Erythroblast (primary cell): ENCODE measurements around the gene XDH.

Experiments used
- DNase-seq, 2 experiments: peaks; one replicate each; lab custom pipeline; 2025; lab: John Stamatoyannopoulos, UW
- GATA1 ChIP-seq: IDR thresholded peaks from 2 replicates; pipeline ENCODE4 v1.6.1; 2011; ENCODE audit warnings: low read depth, mild to moderate bottlenecking, control low read depth, low read length, moderate library complexity
- POLR2A ChIP-seq: IDR thresholded peaks from 2 replicates; pipeline ENCODE4 v1.6.1; 2011; ENCODE audit warnings: mild to moderate bottlenecking, low read length

The XDH gene

DNA sequence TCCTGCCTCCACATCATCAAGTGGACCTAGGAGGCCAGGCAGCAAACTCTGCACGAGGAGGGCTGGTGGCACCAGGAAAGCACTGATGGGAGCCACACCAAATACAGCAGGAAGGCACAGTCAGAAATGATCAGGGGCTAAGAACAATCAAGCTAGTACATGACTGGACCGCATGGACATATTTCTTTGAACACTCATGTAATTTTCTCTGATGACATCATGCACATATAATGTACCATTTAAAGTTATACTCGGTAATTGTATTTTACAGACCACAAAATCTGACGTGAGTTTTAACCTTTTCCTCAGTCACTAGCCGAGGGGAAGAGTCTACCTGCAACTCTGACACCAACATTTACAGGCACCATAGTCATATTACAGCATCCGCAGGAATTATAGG is 76.7 kb downstream of the XDH start:
- no peak for DNase-seq
- no peak for TF ChIP-seq POLR2A
- TF ChIP-seq GATA1, result no peak

DNA sequence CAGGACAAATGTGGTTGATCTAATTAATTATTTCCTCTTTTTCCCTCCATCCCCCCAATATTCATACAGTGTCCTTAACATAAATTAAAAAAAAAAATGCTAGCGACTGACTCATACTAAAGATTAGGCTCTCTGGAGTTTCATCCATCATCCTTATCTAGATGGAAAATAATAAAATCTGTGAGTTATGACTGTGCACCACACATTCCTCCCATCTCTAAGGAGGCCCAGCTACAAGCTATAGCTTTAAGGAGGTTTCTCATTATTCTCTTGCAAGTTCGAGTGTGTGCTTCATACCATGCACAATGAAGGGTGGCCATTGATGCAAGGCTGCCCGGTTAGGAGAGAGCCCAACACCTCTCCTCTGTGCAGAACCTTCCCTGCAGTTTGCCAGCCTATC is 77.3 kb downstream of the XDH start:
- TF ChIP-seq POLR2A (no peak), GATA1 (no peak)
- DNase-seq, result no peak

DNA sequence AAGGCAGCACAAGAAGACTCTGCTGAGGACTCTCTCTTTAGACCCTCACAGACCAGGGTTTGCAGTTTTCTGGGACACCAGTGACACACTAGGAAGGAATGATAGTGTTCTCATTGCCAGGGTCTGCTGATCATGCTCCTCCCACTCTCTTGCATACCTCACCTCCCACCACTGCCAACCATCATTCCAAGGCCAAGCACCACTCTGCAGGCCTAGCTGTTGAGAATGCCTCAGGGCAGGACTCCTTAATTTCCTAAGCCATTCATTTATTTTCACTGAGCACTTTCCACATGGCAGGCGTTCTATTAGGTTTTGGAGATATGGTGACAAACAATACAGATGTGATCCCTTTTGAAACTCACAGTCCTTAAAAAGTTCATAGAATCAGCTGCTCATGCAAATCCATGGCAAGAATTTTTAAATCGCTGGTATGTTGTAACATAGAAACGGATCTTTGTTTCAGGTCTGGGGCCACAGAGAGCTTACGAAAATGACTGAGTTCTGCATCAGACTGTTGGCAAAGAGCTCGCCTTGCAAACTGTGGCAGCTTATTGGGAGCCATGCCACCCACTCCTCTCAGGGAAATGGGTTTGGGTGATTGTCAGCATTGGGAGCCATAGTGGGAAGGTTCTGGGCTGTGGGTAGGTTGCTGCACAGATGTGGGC is 78.5 kb downstream of the XDH start:
- DNase-seq, result no peak
- TF ChIP-seq POLR2A, result no peak
- no peak for TF ChIP-seq GATA1

DNA sequence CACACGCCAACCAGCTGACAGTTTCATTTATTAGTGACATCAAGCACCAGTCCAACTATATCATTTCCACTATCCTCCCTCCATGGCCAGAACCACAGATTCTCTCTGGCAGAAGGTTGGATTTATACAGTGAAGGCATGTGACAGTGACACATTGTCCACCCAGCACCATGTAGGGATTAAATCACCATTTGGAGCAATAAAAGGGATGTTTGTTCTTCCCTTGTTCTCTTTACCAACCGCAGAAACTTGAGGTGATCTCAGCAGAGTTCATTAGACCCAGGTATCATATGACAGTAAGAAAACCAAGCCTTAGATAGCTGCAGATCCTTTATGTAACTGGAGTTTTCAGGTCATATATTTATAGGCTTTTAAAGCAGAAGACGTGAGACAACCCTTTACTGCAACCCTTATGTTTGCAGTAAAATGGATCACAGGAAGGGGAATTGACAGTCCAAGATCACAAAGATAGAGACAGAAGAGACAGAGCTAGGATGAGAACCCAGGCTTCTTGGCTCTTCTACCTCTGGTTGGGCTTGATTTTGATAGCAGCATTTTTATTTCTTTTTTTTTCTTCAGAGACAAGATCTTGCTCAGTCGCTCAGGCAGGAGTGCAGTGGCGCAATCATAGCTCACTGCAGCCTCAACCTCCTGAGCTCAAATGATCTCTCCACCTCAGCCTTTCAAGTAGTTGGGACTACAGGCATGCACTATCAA is 80.1 kb downstream of the XDH start:
- no peak for DNase-seq
- no peak for TF ChIP-seq GATA1
- TF ChIP-seq POLR2A, result no peak

DNA sequence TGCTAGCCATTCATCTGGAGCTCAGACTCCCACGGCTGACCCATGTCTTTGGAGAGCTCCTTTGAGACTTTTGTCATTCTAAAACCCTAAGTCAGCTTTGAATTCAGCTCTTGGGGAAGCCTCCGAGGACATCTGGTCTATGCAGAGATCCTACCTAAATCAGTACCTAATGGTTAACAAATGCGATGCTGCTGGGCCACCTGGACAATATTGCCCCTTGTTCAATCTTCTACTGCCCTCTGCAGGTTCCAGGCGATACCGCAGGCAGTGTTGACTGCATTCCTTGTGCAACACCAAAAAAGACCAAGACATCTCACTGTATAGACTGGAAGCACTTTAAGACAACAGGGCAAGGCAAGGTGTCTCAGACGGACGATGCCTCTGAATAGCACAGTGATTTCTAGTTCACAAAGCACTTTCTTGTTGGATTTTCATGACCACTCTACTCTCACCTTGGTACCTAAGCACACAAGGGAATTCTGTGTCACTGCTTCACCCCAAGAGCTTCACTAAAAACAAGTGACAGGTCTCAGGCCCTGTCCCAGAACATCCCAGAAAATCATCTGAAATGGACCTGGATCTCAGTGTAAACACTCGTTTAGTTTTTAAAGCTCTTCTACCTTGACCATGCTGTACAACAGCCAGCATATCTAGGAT is 80.9 kb downstream of the XDH start:
- DNase-seq, result peak; percentile 45 to 71
- TF ChIP-seq POLR2A (no peak), GATA1 (no peak)

DNA sequence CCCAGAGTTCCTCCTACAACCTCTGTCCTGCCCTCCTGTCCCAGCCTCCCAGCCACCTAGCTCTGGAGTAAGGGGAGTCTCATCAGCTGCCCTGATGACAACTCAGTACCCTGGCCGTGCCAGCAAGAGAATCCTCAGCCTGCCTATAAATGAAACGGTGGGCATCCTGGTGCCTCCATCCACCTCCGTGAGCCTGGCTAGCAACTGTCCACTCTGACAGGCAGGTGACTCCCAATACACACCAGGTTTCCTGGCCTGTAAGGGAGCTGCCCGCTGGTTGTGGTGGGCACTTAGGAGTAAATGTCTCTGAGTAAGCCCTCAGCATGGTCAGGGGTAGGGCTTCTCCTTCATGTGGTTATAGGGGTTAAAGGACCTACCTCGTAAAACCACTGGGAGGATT is 81.5 kb downstream of the XDH start:
- DNase-seq, result no peak
- TF ChIP-seq GATA1 (no peak), POLR2A (no peak)

DNA sequence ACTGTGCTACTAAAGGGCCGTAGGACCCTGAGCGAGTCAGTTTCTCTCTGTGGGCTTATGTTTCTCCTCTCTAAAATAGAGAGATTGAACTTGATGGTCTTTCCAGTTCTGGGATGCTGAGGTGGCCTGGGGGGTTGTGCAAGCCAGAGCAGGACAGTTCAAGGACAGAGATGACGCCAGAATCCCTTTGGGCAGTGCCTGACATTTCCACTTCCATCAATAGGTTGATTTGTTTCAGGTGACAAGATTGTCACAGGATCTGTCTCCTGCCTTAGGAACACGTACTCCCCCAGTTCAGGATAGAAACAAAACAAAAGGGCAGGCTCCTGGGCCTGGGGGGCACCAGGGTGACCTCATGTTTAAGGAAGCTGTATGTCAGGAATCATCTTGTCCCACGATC is 82.0 kb downstream of the XDH start:
- TF ChIP-seq POLR2A, result no peak
- no peak for TF ChIP-seq GATA1
- no peak for DNase-seq

DNA sequence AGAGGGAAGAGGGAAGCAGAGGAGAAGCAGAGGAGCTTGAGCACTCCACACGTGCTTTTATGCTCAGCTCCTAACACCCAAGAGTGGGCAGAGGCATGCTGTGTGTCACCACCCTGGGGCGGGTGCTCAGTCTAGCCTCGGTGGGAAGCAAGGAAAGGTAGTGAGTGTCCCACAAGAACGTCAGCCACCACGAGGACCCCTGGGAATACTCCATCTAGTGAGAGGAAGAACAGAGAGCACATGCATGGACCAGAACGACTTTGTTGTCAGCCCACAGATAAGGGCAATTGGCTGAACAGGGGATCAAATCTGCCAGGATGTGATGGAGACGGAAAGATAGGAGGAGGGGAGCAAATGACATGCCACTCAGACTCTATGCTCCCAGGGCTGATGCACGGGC is 83.4 kb downstream of the XDH start:
- DNase-seq, result no peak
- TF ChIP-seq POLR2A (no peak), GATA1 (no peak)

DNA sequence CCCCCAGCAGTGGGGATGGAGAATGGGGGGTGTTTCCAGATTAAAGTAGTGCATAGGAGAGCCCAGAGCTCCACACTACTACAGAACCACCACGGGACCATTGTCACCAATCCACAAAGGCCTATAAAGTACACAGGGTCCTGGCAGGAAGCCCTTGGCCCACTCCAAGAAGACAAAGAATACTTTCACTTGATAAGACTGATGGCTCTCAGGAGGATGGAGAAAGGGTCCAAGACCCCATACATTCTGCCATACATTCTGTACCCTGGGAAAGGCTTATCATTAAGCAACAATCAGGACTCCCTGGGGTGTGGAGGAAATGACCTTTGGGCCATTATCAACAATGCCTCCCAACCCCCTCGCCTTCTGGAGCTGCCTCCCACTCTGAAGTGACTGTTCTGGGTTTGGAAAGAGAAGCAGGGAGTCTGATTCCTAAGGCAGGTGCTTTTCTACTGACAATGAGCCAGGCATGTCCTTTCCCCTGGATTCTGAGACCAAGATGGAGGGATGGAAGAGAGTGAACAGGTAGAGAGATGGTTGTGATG is 85.4 kb downstream of the XDH start:
- no peak for DNase-seq

DNA sequence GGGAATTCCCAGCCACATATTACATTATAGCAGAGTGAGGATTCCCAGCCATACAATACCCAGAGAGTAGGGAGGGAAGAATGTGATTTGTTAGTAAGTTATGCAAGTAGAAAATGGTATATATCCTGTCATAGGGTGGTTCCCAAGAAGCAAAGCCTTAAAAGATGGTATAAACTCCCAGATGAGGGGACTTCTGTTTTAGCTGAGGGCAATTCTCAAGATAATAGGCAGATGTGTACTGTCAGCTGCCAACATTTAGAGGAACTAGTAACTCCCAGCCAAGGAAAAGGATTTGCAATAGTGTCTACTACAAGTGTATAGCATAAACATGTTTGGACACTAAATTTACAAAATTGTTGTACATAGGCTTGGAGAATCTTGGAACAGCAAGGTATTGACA is 86.5 kb downstream of the XDH start:
- TF ChIP-seq GATA1 (no peak), POLR2A (no peak)
- no peak for DNase-seq

More for the DNA sequence above, 85.4 kb downstream of the XDH start:
- no peak for TF ChIP-seq POLR2A
- no peak for TF ChIP-seq GATA1

DNA sequence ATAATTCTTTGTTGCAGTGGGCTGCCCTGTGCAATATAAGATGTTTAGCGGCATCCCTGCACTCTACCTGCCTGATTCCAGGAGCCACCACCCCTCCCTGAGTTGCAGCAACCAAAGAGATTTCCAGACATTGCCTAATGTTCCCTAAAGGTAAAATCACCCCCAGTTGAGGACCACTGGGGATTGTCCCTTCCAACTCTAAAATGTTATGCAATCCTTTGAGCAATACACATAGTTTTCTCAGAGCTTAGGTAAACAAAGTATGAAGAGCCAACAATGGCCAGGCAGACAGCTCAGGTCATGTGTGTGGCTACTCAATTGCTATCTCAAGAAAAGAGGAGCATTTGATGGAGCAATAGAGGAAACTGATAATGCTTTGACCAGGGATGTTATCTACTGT is 87.0 kb downstream of the XDH start:
- DNase-seq, result no peak
- no peak for TF ChIP-seq GATA1
- no peak for TF ChIP-seq POLR2A

DNA sequence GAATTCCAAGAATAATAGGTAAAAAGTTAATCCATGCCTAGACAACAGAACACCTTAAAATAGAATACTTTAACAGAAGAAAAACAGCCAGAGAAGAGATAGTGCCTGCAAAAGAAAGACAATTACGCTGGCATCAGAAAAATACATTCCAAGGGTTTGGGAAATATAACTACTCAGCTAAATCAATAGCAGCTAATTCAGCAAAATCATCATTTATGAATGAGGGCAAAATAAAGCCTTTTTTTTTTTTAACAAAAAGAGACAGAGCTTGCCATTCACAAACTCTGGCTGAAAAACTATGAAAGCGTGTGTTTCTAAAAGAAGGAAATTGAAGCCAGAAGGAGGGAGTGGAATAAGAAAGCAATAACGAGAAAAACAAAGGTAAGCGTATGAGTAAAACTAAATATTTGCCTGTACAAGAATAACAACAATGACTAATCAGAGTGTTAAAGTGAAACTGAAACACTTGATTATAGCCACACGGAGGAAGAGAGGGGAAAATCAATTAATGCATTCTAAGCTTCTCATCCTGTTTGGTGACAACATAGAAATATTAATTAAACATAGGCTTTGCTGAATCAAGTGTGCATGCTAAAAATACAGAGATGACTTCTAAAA is 90.4 kb downstream of the XDH start:
- TF ChIP-seq GATA1, result no peak
- TF ChIP-seq POLR2A, result no peak
- DNase-seq, result no peak

DNA sequence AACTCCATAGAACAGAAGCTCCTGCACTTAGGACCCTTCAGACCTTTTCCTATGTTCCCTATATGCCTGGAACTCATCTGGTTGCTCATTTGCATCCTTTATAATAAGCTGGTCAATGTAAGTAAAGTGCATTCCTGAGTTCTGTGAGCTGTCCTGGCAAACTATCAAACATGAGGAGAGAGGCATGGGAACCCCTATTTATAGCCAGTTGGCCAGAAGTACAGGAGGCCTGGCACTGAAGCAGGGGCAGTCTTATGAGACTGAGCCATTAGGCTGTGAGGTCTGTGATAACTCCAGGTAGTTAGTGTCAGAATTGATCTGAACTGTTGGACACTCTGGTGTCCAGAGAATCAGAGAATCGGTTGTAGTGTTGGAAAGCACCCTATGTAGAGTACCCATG is 92.2 kb downstream of the XDH start:
- TF ChIP-seq GATA1 (no peak), POLR2A (no peak)
- no peak for DNase-seq
